Activated T-cell treated with anti-CD3 and anti-CD28 coated beads, Interleukin-2, amount 50 U/mL, for 48 hours (primary cell): ENCODE data around the gene ANKRD16.

Source experiments
- DNase-seq, 2 experiments: peaks; one replicate each; pipeline ENCODE4 v3.0.0-alpha.2; 2020

Gene ANKRD16

DNA sequence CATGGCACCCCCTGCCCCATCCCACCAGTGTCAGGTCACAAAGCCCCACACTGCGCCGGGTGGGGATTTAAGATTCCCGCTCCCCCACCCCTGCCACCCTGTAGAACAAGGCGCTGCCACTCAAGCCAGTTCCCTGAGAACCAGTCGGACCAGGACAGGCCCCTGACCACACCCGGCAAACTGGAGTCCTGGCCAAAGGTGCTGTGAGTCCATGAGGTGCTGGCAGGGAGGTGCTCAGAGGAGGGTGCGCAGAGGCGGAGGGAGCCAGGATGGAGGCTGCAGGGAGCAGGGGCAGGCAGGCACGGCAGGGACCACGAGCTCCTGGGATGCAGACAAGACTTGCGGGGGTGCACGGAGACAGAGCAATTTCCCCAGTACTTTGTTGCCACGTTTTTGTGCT lies 56.7 kb downstream of the ANKRD16 start:
- no peak for DNase-seq

DNA sequence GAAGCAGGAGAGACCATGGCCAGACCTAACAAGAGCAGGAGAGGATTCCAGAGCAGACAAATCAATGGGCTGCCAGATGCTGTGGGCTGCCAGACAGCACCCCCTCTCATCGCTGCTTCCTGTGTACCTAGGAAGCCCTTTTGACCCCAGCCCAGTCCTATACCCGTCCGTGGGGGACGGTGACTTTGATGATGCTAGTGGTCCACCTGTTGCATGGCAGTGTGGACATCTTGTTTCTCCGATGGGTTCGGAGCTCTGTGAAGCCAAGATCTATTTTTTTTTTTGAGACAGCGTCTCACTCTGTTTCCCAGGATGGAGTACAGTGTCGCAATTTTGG lies 58.3 kb downstream of the ANKRD16 start:
- DNase-seq, result peak in 1 of 2 experiments; percentile 7

- DNase-seq, result peak; percentile 11
These were observed 58.9 kb downstream of the ANKRD16 start for GRCh38 chr10:5830629-5831445.

- DNase-seq, result peak in 1 of 2 experiments; percentile 9
These were observed 60.4 kb downstream of the ANKRD16 start for GRCh38 chr10:5829267-5829666.

- DNase-seq, result peak; percentile 4 to 7
These were observed 61.0 kb downstream of the ANKRD16 start for GRCh38 chr10:5828725-5829124.

- peak in 1 of 2 experiments; percentile 9 for DNase-seq
These were observed 61.9 kb downstream of the ANKRD16 start for GRCh38 chr10:5827841-5828240.

GRCh38 chr10:5826511-5826910 lies 63.2 kb downstream of the ANKRD16 start:
- peak in 1 of 2 experiments; percentile 7 for DNase-seq

GRCh38 chr10:5818894-5819293 lies 70.8 kb downstream of the ANKRD16 start:
- DNase-seq, result no peak

DNA sequence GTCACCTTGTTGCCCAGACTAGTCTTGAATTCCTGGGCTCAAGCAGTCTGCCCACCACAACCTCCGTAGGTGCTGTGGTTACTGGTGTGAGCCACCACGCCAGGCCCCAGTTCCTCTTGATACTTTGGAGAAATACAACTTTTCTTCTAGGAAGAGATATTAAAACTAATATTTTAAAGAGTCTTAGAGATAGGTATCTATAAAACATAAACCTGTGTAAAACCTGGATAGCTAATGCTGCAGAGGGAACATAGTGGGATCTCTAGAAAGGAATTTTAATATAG lies 71.7 kb downstream of the ANKRD16 start:
- no peak for DNase-seq

- no peak for DNase-seq
These were observed 72.2 kb downstream of the ANKRD16 start for GRCh38 chr10:5817322-5818047.

DNA sequence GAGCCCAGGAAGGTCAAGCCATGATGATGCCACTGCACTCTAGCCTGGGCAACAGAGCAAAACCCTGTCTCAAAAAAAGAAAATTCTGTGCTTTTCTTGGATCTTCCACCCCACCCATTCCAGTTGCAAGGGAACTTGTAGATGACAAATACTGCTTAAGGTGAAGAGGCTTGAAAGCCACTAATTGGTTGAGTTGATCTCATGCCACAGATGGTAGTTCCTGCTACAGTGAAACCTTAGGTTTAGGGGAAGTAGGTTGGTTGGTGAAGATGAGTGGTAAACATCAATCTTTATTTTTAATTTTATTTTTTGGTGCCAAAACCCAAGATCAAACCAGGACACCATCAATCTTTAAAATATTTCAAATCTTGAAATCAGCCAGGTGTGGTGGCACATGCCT lies 73.5 kb downstream of the ANKRD16 start:
- no peak for DNase-seq

DNA sequence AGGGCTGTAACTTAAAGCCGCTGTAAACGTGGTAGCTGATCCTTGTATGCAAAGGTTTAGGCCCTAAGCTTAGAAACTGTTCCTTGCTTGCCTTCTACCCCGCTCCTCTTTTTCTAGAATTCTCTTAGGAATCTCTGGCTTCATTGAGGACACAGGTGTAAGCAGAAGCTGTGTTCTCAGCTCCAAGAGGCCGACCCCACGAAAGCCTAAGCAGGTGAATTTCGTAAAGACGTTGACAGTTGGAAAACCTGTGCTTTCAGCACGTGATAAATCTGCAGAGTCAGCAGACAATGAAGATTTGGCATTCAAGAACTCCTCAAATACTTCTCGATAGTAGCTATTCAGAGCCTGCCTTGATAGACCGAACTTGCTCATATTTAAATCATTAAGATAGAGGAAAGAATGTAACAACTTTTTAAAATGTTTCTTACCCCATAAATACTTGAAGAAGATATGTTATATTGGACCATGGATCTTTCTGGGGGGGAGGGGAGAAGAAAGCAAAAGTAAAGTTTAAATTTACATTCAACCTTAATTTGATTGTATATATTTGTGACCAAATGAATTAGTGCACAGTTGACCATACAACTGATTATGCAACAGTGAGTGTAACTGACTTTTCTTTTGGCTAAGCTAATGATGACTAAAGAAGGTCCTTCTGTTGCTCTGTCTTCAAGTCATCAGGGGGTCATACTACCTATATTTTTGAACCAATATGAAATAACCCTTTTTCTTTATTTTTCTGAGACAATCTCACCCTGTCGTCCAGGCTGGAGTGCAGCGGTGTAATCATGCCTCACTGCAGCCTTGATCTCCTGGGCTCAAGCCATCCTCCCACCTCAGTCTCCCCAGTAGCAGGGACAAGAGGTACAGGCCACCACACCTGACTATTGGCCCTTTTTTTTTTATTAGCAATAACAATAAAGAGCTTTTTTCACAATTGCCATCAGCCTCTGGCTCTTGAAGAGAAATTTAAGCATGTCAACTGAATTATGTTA lies 75.3 kb downstream of the ANKRD16 start:
- no peak for DNase-seq

DNA sequence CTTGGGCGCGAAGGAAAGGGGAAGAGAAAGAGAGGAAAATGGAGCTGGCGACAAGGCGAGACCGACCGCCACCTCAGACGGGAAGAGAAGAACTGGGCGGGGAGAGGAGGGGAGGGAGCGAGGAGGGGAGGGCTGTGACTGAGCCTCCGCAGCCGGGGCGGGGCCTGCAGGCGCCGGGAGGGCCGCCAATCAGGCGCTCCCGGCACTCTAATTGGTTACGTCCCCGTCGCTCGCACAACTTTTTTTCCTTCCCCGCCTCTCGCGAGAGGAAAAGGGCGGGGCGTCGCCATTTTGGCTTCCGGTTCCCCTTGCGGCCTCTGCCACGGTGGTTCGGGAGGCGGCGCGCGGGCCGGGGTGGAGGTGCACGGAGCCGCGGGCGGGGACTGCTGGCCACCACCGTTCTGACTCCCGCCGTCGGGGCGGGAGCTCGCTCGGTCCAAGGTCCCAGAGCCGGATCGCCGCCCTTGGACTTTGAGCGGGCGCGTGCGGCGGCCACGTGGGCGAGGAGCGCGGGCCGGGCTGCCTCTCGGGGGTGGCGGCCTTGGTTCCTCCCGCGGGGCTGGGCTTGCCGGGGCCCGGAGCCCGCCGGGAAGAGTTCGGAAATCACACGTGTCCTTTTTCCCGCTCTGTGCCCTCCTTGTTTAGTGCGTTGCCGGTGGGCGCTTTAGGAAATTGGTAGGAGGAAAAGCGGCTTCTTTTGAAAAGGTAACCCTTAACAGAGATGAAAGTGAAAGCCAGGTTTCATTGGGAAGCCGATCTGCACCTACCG lies 76.2 kb downstream of the ANKRD16 start, which contains the start of gene GDI2:
GDI2 (minus strand) TSS at position 94 of the 769 bp plus-strand sequence. CDS start 176 bp downstream, outside the sequence.
- DNase-seq, result peak; percentile 98

DNA sequence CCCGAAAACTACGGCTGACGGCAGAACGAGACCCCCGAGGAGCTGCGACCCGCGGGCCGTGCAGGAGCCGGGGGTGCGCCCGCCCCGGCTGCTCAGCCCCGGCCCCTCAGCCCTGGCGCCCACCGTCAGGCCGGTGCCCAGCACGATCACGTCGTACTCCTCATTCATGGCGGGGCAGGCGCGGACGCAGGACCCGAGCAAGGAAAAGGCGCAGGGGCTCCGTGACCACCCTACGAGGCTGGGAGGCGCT lies 76.7 kb downstream of the ANKRD16 start:
- DNase-seq, result no peak

- peak; percentile 66 to 71 for DNase-seq
These were observed 77.2 kb downstream of the ANKRD16 start for GRCh38 chr10:5812283-5813090.
